ENCODE data around the gene TSC2. TPM values are rescaled to one million over a fixed set of nuclear protein-coding genes. Genes with fewer than 3 reads are reported as not detected.
A peak's percentile ranks its signal among the peaks of the same experiment; 100 is the strongest.
"Not testable (repeated sequence)": the region's sequence is repeated elsewhere in the genome, so short reads cannot be mapped to it uniquely, and the experiment has no call there.

Gene TSC2
- total RNA-seq, 1 experiment from 2014 or later: 166 TPM

- Histone ChIP-seq H3K79me2 (ENCODE audit: low read depth) (0 out of 2 replicates have a peak, but pooled peaks cover 4% of the 10 kb centered on the region), H2AFZ (no peak overlapping the region), H3F3A (ENCODE audit: insufficient read depth, low read depth) (peaks cover 8% of the 10 kb centered on the region; the same call in 1 of the 2 replicates), H3K4me2 (no peak overlapping the region), H4K20me1 (ENCODE audit: insufficient read depth) (peaks cover 2% of the 10 kb centered on the region; the same call in 1 of the 2 replicates), H3K36me3 (ENCODE audit: low read depth) (no peaks in the 10 kb centered on the region), H3K9me2 (ENCODE audit: insufficient read depth) (no peaks in the 10 kb centered on the region), H3K4me3 (no peak overlapping the region), H3K27ac (no peak overlapping the region), H3K9me3 (ENCODE audit: insufficient read depth, low read depth) (no peaks in the 10 kb centered on the region), H3K27me3 (ENCODE audit: insufficient read depth, low read depth) (no peaks in the 10 kb centered on the region), H3K4me1 (replicated peaks; ENCODE audit: insufficient read depth) (peaks cover 15% of the 10 kb centered on the region)
- intact Hi-C loops (cut with micrococcal nuclease; ENCODE audit: unreplicated experiment): loop anchor here (2.0 kb wide), 1 partner anchor 14 kb away; the partner anchor contains the start of genes NTHL1 and TSC2
- ChIA-PET POLR2A (ENCODE audit: unreplicated experiment) (interaction anchor here (0.5 kb wide), 1 partner anchor 123 kb away, joined by 4 read pairs; the partner anchor contains the start of gene TRAF7), CTCF (interaction anchor here (0.6 kb wide), 1 partner anchor 127 kb away, joined by 3 read pairs; no protein-coding TSS in a partner anchor)
- BruUV-seq (replicated peaks): no TSS peak
- TF ChIP-seq EZH2 (IDR thresholded peaks at IDR 0.05; ENCODE audit: low read depth) (no peak), CTCF (conservative IDR thresholded peaks at IDR 0.05) (no peak)
- DNase-seq: no peak
Observed at GRCh38 chr16:2032285-2033056, 15.3 kb upstream of the TSC2 start.

GRCh38 chr16:2033057-2033908 is 14.5 kb upstream of the TSC2 start:
- ChIA-PET CTCF (no interaction called here), POLR2A (ENCODE audit: unreplicated experiment) (interaction anchor here (0.6 to 1.0 kb wide), 3 partner anchors 14 to 121 kb away, joined by 3 to 4 read pairs (median 3); partner anchors contain the start of genes NTHL1 and TSC2)
- peak in 1 of 2 experiments; percentile 71 for DNase-seq
- Histone ChIP-seq H4K20me1 (ENCODE audit: insufficient read depth) (no peaks in the 10 kb centered on the region), H3K4me1 (replicated peaks; ENCODE audit: insufficient read depth) (peaks cover 10% of the 10 kb centered on the region), H3K9me2 (ENCODE audit: insufficient read depth) (no peaks in the 10 kb centered on the region), H3K27me3 (ENCODE audit: insufficient read depth, low read depth) (no peaks in the 10 kb centered on the region), H3K27ac (no peak overlapping the region), H3F3A (ENCODE audit: insufficient read depth, low read depth) (no peaks in the 10 kb centered on the region), H3K4me2 (0 out of 2 replicates have a peak overlapping the region, but pooled peaks have one; percentile 27), H2AFZ (no peak overlapping the region), H3K79me2 (ENCODE audit: low read depth) (no peaks in the 10 kb centered on the region), H3K36me3 (ENCODE audit: low read depth) (no peaks in the 10 kb centered on the region), H3K4me3 (no peak overlapping the region), H3K9me3 (ENCODE audit: insufficient read depth, low read depth) (no peaks in the 10 kb centered on the region)
- intact Hi-C loops (cut with micrococcal nuclease; ENCODE audit: unreplicated experiment): loop anchor here (2.0 kb wide), 1 partner anchor 14 kb away; the partner anchor contains the start of genes NTHL1 and TSC2
- BruUV-seq (replicated peaks): TSS peak; percentile 25
- TF ChIP-seq EZH2 (IDR thresholded peaks at IDR 0.05; ENCODE audit: low read depth) (no peak), CTCF (conservative IDR thresholded peaks at IDR 0.05) (no peak)

- POLR2A ChIA-PET (ENCODE audit: unreplicated experiment): interaction anchor here (0.6 to 1.0 kb wide), 3 partner anchors 13 to 120 kb away, joined by 3 to 4 read pairs (median 3); partner anchors contain the start of genes NTHL1 and TSC2
- intact Hi-C loops (cut with micrococcal nuclease; ENCODE audit: unreplicated experiment): loop anchor here (2.0 kb wide), 1 partner anchor 13 kb away; the partner anchor contains the start of genes NTHL1 and TSC2
- H3K27ac ChIP-seq; H3K9me3 ChIP-seq (ENCODE audit: insufficient read depth, low read depth); H3K36me3 ChIP-seq (ENCODE audit: low read depth); H3K79me2 ChIP-seq (ENCODE audit: low read depth); H3K9me2 ChIP-seq (ENCODE audit: insufficient read depth); H3K27me3 ChIP-seq (ENCODE audit: insufficient read depth, low read depth); H3F3A ChIP-seq (ENCODE audit: insufficient read depth, low read depth); H3K4me3 ChIP-seq; CTCF ChIA-PET; BruUV-seq (replicated peaks); H2AFZ ChIP-seq; H3K4me1 ChIP-seq (replicated peaks; ENCODE audit: insufficient read depth); H4K20me1 ChIP-seq (ENCODE audit: insufficient read depth); DNase-seq: not testable (repeated sequence)
- 0 out of 2 replicates have a peak overlapping the region, but pooled peaks have one; percentile 27 for H3K4me2 ChIP-seq
Observed at GRCh38 chr16:2033909-2034695, 13.7 kb upstream of the TSC2 start.
